ENCODE data around the gene CCHCR1.
"Not testable (repeated sequence)": the region's sequence is repeated elsewhere in the genome, so short reads cannot be mapped to it uniquely, and the experiment has no call there.

DNA sequence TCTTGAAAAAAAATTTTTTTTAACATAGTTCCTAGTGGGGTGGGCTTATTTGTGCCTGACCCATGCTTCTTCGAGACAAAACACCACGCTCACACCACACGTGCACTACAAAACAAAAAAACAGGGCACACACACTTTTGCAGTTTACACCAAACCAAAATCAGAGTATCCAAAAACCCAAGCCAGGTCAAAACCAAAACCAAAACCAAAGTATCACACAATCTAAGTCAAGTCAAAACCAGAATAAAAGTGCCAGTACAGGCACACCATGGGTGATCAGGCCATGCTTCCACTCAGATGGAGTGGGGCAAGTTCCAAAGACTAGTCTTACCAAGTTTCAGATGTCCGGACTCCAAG, 28.1 kb upstream of the CCHCR1 start:
- TF ChIP-seq, protein P1, sequence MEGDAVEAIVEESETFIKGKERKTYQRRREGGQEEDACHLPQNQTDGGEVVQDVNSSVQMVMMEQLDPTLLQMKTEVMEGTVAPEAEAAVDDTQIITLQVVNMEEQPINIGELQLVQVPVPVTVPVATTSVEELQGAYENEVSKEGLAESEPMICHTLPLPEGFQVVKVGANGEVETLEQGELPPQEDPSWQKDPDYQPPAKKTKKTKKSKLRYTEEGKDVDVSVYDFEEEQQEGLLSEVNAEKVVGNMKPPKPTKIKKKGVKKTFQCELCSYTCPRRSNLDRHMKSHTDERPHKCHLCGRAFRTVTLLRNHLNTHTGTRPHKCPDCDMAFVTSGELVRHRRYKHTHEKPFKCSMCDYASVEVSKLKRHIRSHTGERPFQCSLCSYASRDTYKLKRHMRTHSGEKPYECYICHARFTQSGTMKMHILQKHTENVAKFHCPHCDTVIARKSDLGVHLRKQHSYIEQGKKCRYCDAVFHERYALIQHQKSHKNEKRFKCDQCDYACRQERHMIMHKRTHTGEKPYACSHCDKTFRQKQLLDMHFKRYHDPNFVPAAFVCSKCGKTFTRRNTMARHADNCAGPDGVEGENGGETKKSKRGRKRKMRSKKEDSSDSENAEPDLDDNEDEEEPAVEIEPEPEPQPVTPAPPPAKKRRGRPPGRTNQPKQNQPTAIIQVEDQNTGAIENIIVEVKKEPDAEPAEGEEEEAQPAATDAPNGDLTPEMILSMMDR (IDR thresholded peaks at IDR 0.05; ENCODE audit: insufficient read depth, low read length): not testable (repeated sequence)
- TF ChIP-seq GABPA (IDR thresholded peaks at IDR 0.05; ENCODE audit: low read depth); SPI1 (IDR thresholded peaks at IDR 0.05; ENCODE audit: borderline replicate concordance, low read depth): not testable (repeated sequence)
- TF ChIP-seq, protein P2, sequence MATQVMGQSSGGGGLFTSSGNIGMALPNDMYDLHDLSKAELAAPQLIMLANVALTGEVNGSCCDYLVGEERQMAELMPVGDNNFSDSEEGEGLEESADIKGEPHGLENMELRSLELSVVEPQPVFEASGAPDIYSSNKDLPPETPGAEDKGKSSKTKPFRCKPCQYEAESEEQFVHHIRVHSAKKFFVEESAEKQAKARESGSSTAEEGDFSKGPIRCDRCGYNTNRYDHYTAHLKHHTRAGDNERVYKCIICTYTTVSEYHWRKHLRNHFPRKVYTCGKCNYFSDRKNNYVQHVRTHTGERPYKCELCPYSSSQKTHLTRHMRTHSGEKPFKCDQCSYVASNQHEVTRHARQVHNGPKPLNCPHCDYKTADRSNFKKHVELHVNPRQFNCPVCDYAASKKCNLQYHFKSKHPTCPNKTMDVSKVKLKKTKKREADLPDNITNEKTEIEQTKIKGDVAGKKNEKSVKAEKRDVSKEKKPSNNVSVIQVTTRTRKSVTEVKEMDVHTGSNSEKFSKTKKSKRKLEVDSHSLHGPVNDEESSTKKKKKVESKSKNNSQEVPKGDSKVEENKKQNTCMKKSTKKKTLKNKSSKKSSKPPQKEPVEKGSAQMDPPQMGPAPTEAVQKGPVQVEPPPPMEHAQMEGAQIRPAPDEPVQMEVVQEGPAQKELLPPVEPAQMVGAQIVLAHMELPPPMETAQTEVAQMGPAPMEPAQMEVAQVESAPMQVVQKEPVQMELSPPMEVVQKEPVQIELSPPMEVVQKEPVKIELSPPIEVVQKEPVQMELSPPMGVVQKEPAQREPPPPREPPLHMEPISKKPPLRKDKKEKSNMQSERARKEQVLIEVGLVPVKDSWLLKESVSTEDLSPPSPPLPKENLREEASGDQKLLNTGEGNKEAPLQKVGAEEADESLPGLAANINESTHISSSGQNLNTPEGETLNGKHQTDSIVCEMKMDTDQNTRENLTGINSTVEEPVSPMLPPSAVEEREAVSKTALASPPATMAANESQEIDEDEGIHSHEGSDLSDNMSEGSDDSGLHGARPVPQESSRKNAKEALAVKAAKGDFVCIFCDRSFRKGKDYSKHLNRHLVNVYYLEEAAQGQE (IDR thresholded peaks at IDR 0.05; ENCODE audit: insufficient replicate concordance, low read depth): not testable (repeated sequence)
